Stimulated activated CD8-positive, alpha-beta memory T cell treated with anti-CD3 and anti-CD28 coated beads, Interleukin-4, amount 100 ng/mL, for 4 hours (primary cell): ENCODE data around the gene ST6GALNAC1.
"Not testable (repeated sequence)": the region's sequence is repeated elsewhere in the genome, so short reads cannot be mapped to it uniquely, and the experiment has no call there.

ENCODE experiments used
- DNase-seq, 2 donors: peaks; one replicate each; pipeline ENCODE4 v3.0.0-alpha.2; 2020; ENCODE audit warnings: low read depth in 2 of 2, low spot score in 1 of 2

The ST6GALNAC1 gene

DNA sequence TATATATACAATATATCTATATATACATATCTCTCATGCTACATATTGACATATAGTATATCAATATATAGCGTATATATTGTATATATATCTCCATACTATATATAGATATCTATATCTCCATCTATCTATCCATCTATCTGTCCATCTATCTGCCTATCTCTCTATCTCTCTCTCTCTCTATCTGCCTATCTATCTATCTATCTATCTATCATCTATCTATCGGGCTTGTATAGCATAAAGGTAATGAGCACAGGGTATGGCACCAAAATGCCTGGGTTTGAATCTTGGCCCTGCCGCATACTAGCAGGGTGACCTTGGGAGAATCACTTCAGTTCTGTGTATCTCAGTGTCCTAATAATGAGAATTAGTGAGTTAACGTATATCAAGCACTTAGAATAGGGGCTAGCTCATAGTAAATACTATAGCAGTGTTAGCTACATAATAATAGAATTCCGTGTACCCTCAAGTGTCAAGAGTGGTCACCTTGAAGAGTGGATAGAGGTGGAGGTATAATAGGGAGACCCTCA lies 1.5 kb downstream of the ST6GALNAC1 start:
- no peak for DNase-seq

DNA sequence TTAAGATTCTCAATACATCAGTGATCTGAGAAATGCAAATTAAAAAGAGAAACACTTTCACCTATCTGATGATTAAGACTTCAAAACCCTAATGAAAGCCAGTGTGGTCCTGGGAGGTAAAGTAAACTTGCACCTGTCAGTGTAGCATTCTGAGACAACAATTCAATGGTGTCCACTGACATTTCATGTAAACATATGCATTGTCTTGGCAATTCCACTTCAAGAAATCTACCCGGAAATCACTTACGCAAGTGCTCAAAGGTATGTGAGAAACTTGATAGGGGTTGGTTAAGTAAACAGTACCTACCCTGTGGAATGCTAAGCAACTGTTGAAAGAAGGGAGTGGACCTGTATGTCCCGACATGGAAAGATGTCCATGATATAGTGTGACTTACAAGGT lies 2.1 kb downstream of the ST6GALNAC1 start:
- DNase-seq = no peak

DNA sequence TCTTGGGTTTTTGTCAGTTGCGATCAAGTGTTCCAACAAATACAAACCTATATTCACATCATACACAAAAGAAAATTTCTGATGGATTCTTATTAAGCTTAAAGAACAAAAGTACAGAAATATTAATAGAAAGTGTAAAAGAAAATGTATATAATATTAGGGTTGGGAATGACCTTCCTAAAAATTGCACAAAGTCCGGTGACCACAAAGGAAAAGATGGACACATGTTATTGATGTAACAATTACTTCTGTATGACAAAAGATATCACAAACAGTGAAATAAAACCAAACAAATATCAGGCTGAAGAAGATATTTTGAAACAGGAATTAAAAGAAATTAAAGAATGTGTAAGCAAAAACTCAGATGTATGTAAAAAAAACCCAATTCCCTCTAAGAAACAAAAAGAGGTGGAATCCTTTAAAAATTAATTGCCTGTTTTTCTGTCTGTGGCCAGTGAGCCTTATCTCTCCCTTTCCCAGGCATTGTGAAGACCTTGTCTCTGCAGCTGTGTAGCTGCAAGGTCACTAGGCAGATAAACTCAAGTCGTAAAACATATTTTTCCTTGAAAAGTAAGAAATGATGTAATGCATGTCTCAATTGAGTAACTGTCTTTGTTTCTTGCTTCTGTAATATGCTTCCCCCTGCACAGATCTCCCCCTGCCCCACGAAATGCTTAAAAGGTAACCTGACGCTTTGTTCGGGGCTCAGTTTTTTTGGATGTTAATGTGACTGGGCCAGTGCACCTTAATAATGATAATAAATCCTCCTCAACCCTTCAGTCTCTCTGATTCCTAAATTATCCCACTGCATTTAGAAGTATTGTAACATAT lies 2.8 kb downstream of the ST6GALNAC1 start:
- no peak for DNase-seq

DNA sequence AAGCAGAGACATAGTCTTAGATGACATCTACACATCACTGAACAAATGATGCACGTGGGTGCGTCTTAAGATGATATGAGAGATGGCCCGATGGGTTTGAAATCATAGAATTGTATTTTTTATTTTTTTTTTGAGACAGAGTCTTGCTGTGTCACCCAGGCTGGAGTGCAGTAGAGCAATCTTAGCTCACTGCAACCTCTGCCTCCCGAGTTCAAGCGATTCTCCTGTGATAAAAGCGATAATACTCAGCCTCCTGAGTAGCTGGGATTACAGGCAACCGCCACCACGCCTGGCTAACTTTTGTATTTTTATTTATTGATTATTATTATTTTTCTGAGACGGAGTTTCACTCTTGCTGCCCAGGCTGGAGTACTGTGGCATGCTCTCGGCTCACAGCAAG lies 5.3 kb downstream of the ST6GALNAC1 start:
- DNase-seq = no peak

DNA sequence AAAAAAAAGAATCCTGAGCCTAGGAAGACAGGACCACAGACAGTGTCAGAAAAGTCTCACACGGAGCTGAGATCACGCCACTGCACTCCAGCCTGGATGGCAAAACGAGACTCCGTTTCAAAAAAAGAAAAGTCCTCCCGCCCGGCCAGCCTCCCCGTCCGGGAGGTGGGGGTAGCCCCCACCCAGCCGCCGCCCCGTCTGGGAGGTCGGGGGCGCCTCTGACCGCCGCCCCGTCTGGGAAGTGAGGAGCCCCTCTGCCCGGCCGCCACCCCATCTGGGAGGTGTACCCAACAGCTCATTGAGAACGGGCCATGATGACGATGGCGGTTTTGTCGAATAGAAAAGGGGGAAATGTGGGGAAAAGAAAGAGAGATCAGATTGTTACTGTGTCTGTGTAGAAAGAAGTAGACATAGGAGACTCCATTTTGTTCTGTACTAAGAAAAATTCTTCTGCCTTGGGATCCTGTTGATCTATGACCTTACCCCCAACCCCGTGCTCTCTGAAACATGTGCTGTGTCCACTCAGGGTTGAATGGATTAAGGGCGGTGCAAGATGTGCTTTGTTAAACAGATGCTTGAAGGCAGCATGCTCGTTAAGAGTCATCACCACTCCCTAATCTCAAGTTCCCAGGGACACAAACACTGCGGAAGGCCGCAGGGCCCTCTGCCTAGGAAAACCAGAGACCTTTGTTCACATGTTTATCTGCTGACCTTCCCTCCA lies 6.9 kb downstream of the ST6GALNAC1 start:
- not testable (repeated sequence) for DNase-seq

DNA sequence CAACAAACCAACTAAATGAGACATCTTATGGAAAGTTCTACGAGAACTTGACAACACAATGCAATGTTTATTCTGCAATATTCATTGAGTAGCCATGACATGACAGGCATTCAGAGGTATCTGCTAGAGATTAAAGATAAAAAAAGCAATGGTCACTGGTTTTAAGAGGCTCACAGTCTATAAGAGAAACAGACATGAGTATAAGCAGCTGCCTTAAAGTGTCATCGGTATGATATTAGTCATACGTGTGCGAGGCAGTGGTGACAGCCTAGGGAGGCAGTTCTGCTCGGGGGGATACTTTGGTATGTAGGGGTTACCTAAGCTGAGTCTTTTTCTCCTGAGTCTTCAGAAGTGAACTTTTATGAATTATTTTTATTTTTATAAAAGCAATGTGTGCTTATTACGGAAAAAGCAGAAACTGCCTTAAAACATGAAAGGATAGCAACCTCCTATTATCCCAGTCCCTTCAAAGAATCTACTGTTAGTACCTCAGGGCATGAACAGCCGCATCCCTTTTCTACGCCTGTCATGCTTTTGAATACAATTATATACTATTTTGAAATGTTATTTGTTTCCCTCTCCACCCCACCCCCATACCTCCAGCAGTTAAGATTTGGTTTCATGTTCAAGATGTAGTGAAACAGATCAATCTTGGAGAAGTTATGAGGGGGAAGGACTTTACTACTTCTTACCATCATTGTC lies 7.7 kb downstream of the ST6GALNAC1 start:
- no peak for DNase-seq

DNA sequence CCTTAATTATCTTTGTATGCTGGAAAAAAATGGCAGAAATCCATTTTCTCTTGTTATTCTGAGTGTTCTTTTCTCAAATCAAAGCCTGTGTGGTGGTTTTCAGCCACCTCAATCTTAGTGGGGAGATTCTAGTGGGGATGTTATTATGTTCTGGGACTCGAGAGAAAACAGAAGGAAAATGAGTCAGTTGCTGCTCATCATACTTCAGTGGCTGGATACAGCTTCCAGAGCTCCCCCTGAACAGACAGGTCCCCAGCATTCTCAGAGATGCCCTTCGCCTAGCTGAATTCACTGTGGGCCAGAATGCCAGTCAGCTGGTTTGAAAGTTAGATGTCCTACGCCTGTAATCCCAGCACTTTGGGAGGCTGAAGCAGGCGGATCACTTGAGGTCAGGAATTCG lies 8.5 kb downstream of the ST6GALNAC1 start:
- DNase-seq = no peak

DNA sequence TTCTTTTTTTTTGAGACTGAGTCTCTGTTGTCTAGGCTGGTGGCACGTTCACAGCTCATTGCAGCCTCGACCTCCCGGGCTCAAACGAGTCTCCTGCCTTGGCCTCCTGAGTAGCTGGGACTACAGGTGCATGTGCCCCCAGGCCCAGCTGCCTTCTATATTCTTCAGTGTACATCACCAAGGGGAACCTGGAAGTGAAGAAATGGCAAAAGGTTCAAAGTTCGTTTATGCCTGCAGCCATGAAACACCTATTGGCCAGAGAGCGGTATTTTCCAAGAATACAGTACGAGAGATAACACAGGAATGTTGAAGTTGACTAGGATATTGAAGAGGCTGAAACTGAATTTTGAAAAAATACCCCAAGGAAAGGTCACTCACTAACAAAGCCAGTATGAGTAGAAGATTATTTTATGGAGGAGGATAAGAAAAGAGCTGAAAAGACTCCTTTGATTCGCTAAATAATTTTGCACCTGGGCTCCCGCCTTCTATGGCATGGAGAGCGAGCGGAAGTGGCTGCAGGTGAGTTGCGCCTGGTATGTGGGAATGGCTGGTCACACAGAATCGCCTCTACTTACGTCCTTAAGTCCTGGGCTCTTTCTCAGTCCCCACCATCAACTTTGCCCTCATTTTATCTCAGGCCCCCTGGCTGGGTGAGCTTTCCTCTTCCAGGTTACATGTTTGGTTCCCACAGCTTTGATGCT lies 9.8 kb downstream of the ST6GALNAC1 start:
- DNase-seq = no peak

DNA sequence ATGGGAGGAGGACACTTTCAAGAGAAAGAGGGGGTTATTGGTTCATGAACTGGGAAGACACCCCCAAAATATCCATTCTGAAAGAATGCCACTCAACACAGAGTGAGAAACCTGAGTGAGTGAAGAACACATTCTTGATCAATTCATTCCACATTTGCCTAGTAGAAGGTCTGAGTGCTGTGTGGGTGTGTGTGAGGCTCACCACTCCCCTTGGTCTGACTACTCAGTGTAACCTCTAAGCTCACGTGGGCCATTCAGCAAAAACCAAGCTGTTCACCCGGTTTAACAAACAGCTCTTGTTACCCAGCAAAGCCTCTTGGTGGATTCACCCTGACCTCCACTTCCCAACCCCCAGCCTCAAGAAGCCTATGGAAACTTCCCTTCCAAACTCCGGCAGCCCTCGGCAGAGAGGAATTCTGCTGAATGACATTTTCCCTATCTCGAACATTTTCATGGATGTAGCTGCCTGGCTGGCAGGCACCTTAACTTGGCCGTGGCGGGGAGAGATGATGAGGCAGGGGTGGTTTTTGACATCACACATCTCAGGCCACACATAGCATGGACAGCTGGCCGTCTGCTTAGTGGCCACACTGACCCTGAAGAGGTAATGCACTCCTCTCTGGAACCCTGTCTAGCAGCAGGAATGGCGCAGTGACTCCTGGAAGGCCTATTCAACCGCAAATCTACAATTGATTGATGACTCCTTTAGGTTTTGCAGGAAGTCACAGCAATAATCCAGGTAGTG lies 11.6 kb downstream of the ST6GALNAC1 start:
- no peak for DNase-seq

DNA sequence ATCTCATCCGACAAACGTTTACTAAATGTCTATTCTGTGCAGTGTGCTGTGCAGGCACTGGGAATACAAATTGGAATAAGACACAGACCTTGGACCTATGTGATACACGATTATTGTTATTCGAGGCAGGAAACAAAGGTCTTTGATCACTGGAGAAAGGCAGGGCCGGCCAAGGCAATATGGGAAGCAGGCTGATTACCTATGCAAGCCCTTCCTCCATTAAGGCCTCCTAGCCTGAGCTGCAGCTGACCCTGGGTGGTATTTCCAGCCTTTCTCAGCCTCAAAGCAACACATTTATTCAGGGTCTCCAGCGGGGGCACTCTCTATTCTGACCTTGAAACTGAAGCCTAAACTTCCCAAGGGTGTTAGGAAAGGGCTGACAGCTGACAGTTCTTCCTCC lies 13.4 kb downstream of the ST6GALNAC1 start:
- no peak for DNase-seq

DNA sequence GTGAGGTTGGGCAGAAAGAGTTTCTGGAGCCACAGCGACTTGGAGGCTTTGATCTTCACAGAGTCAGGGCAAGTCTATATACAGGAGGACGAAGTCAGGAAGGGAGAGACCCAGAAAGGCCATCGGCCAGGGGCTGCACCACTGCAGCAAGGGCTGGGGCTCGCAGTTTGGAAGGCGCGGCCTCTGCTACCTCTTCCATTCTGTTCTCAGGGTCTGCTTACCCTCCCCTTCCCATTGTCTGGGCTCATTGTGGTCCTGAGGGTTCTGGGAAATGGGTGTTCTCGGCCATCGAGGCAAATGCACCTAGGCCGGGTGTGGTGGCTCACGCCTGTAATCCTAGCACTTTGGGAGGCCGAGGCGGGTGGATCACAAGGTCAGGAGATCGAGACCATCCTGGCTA lies 16.0 kb downstream of the ST6GALNAC1 start:
- DNase-seq = no peak

DNA sequence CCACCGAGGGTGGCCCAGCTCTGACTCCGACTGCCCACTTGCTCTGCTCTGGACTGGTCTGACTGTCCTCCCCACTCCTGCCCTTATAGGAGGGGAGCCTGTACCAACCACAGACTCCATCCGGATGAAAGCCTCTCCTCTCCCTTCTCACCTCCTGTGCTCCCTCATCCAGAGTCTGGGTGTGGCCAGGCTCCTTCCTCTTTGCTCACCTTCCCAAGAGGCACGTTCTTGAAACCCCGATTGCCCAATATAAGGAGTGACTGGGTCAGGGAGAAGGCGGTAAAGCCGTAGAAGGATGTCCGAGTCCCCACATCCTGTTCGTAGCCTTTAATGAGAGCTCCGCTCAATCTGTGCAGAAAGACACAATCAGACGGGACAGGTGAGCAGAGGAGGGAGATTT lies 17.1 kb downstream of the ST6GALNAC1 start:
- DNase-seq = no peak

DNA sequence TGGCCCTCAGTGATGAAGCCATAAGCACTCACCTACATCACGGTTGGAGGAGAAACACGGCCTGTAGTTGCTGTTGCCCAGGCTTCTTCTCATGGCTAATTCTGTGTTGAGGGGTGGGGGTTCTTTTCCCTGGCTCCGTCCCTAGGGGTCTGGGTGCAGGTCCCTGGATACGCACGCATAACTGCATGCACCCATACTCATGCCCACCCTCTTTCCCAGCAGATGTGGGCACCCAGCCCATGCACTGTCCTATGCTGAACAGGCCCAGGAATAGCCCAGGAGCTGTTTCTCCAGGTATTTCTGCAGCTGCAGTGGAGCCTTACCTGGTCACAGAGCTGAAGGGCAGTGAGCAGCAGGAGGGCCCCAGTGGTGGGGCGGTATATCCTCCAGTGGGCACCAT lies 18.1 kb downstream of the ST6GALNAC1 start:
- no peak for DNase-seq

DNA sequence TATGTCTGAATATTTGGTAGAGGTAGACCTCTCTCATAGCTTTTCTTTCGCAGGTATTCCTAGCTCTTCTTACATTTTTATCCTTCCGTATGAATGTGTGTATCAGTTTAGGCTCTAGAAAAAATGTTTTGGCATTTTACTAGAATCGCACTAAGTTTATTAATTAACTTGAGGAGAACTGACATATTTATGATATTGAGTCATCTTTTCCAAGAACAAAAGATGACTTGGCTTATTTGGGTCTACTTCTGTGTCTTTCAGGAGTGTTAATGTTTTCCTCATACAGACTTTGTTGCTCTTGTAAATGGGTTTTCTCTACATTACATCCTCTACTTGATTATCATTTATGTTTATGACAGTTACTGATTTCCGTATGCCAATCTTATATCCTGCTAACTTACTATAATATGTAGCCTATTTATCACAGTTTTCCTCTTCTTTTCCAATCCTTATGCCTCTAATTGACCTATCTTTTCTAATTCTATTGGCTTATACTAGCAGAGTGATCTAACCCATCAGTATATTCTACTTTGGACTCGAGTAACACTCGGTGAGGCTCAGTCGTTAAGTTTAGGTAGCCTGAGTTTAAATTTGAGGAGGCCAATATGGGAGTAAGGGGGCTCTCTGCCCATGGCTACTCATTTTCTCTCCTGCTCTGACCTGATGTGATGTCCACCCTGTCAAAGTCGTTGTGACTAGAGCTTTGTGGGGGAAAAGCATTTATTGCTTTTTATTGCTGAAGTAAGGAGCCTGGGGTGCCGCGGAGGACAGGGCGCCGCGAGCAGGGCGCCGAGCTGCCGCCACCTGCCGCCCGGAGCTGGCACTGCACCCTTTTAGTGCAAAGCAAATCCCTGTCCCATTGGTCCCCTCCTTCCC lies 20.0 kb downstream of the ST6GALNAC1 start:
- DNase-seq = peak; percentile 43 to 57

DNA sequence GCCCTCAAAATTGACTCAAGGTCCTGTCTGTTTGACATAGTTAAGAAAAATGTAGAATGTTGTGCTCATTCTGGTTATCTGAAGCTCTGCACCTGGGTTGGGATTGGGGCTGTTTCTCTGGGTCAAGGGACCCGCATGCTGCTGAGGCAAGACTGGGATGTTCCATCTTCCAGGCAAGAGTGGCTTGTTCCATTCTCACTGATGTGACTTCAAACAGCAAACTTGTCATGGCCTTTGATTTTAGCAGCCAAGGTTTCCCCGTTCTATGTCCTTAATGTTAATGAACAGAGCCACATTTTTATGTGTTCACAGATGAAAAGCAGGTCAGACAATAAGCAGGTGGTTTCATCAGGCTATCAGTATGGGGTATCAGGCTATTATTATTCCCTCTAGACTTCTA lies 25.7 kb downstream of the ST6GALNAC1 start:
- no peak for DNase-seq

DNA sequence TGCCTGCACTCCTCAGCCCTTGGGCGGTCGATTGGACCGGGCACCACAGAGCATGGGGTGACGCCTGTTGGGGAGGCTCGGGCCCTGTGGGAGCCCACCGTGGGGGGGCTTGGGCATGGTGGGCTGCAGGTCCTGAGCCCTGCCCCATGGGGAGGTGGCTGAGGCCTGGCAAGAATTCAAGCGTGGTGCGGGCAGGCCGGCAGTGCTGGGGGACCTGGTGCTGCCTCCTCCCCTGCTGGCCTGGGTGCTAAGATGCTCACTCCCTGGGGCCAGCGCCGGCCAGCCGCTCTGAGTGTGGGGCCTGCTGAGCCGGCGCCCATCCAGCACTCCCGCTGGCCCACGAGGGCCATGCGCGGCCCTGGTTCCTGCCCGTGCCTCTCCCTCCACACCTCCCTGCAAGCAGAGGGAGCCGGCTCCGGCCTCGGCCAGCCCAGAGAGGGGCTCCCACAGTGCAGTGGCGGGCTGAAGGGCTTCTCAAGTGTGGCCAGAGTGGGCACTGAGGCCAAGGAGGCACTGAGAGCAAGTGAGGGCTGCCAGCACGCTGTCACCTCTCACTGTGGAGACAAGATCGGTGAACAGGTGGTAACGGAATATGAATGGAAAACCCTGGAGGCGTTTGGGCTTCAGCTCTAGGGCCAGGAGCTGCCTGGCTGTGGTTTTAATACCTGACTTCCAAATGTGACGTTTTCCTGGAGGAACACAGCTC lies 28.5 kb downstream of the ST6GALNAC1 start:
- DNase-seq = no peak

DNA sequence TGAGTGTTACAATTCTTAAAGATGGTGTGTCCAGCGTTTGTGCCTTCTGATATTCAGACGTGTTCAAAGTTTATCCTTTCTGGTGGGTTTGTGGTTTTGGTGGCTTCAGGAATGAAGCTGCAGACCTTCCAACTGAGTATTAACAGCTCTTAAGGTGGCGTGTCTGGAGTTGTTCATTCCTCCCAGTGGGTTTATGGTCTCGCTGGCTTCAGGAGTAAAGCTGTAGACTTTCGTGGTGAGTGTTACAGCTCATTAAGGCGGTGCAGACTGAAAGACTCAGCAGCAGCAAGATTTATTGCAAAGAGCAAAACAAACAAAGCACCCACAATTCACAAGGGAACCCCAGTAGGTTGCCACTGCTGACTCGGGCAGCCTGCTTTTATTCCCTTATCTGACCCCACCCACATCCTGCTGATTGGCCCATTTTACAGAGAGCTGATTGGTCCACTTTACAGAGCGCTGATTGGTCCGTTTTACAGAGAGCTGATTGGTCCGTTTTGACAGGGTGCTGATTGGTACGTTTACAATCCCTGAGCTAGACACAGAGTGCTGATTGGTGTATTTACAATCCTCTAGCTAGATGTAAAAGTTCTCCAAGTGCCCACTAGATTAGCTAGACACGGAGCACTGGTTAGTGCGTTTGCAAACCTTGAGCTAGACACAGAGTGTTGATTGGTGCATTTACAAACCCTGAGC lies 29.3 kb downstream of the ST6GALNAC1 start:
- DNase-seq = not testable (repeated sequence)
